Lower lobe of right lung (tissue), 2 donors: Measurements from ENCODE around the gene NOX4. TPM values are rescaled to one million over a fixed set of nuclear protein-coding genes. Genes with fewer than 3 reads are reported as not detected.
A peak's percentile ranks its signal among the peaks of the same experiment; 100 is the strongest.

Experiments
- ATAC-seq, 2 donors: fragments of 200-7000 bp; cut with Tn5 transposase; one replicate each; pipeline ENCODE4 v1.9.1; 2020 to 2022; ENCODE audit warnings: mild to moderate bottlenecking in 2 of 2, moderate library complexity in 2 of 2
- DNase-seq: peaks from one replicate; pipeline ENCODE4 v3.0.0-alpha.2; 2020
- H3K27ac ChIP-seq: fragments of 200-600 bp; one replicate; pipeline ENCODE4 v1.8.0; 2022
- H3K27me3 ChIP-seq: fragments of 200-600 bp; one replicate; pipeline ENCODE4 v1.8.0; 2022; ENCODE audit warnings: low read depth
- H3K36me3 ChIP-seq: fragments of 200-600 bp; one replicate; pipeline ENCODE4 v1.8.0; 2022; ENCODE audit warnings: mild to moderate bottlenecking
- H3K4me1 ChIP-seq: fragments of 200-600 bp; one replicate; pipeline ENCODE4 v1.8.0; 2022
- H3K4me3 ChIP-seq: fragments of 200-600 bp; one replicate; pipeline ENCODE4 v1.8.0; 2022; ENCODE audit warnings: mild to moderate bottlenecking
- H3K9me3 ChIP-seq: fragments of 200-600 bp; one replicate; pipeline ENCODE4 v1.8.0; 2022
- intact Hi-C: fragments of 100-400 bp; cut with DNase I; formaldehyde crosslinking; loops from one replicate; pipeline ENCODE4 v1.11.0; 2022
- total RNA-seq: library from RNA; stranded (reverse); fragmentation: NEBNext Ultra II Directional; extraction: Animal tissue kit (Norgen Biotek cat#: 25700); gene quantifications from one replicate; pipeline ENCODE4 v1.2.1, GENCODE V29; 2021
- TF ChIP-seq, protein P1 (sequence below): fragments of 200-600 bp; IDR thresholded peaks from one replicate; pipeline ENCODE4 v1.8.0; 2022; ENCODE audit warnings: antibody characterized with exemption, mild to moderate bottlenecking
- donor health status: DM: no; HTN: yes; CAD: no; lungs with severe emphysema.

Gene NOX4
- total RNA-seq, 1 donor from 2014 or later: 4.3 TPM

DNA sequence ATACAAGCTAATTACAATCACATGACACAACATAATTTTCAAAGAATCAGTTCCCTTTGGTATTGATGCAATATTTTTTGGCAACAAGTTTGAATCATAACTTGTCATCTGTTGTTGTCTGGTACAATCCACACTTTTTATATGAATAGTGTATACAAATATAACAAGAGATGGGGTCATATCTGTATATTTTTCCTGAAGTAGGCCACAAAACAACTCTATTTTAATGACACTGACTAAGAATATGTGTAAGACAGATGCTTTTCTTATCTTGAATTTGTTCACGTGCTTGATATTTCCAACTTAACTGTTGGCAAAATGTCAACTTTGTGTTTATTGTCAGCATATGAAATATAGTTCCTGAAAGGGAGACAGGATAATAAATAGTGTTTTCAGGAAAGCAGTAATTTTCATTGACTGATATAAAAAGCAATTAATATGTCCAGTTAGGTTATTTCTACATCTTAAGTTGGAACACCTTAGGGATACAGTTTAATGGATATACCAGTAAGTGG, 27.9 kb downstream of the NOX4 start:
- Histone ChIP-seq H3K9me3 (no peaks in the 10 kb centered on the region), H3K36me3 (no peaks in the 10 kb centered on the region), H3K4me3 (no peak overlapping the region), H3K4me1 (no peaks in the 10 kb centered on the region), H3K27ac (no peak overlapping the region), H3K27me3 (no peaks in the 10 kb centered on the region)
- TF ChIP-seq, protein P1, sequence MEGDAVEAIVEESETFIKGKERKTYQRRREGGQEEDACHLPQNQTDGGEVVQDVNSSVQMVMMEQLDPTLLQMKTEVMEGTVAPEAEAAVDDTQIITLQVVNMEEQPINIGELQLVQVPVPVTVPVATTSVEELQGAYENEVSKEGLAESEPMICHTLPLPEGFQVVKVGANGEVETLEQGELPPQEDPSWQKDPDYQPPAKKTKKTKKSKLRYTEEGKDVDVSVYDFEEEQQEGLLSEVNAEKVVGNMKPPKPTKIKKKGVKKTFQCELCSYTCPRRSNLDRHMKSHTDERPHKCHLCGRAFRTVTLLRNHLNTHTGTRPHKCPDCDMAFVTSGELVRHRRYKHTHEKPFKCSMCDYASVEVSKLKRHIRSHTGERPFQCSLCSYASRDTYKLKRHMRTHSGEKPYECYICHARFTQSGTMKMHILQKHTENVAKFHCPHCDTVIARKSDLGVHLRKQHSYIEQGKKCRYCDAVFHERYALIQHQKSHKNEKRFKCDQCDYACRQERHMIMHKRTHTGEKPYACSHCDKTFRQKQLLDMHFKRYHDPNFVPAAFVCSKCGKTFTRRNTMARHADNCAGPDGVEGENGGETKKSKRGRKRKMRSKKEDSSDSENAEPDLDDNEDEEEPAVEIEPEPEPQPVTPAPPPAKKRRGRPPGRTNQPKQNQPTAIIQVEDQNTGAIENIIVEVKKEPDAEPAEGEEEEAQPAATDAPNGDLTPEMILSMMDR: no peak
- intact Hi-C loops: no loop called here
- no peak for ATAC-seq
- no peak for DNase-seq

DNA sequence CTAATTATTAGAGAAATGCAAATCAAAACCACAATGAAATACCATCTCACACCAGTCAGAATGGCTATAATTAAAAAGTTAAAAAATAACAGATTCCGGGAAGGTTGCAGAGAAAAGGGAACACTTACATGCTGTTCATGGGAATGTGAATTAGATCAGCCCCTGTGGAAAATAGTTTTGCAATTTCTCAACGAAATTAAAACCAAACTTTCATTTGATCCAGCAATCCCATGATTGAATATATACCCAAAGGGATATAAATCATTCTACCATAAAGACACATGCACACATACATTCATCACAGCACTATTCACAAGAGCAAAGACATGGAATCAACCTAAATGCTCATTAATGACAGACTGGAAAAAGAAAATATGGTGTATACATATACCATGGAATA, 32.5 kb downstream of the NOX4 start:
- TF ChIP-seq, protein P1: no peak
- Histone ChIP-seq H3K27me3 (no peaks in the 10 kb centered on the region), H3K4me3 (no peak overlapping the region), H3K4me1 (no peaks in the 10 kb centered on the region), H3K9me3 (no peaks in the 10 kb centered on the region), H3K36me3 (no peaks in the 10 kb centered on the region), H3K27ac (no peak overlapping the region)
- no peak for DNase-seq
- no peak for ATAC-seq
- intact Hi-C loops: no loop called here

DNA sequence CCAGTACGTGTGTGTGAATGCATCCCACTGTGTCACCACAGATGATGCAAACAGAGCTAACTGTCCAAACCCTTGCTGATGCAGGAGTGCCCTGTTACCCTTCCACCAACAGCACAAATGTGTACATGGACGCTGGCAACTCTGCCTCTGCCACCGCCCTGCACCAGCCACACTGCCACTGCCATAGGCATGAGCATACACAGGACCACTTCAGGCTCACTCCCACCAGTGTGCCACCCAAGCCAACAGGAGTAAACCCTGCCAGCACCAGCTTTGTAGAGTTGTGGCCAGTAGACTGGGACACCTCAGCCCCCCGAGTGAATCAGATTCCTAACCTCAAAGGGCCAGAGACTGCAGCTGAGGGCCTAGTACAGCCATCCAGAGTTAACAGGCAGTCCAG, 34.0 kb downstream of the NOX4 start:
- no peaks in the 10 kb centered on the region for H3K36me3 ChIP-seq
- no peaks in the 10 kb centered on the region for H3K4me1 ChIP-seq
- H3K27me3 ChIP-seq: no peaks in the 10 kb centered on the region
- no peaks in the 10 kb centered on the region for H3K9me3 ChIP-seq
- intact Hi-C loops: no loop called here
- H3K27ac ChIP-seq: no peak overlapping the region
- H3K4me3 ChIP-seq: no peak overlapping the region
- no peak for DNase-seq
- TF ChIP-seq, protein P1: no peak
- peak in 1 of 2 donors; percentile 45 for ATAC-seq

DNA sequence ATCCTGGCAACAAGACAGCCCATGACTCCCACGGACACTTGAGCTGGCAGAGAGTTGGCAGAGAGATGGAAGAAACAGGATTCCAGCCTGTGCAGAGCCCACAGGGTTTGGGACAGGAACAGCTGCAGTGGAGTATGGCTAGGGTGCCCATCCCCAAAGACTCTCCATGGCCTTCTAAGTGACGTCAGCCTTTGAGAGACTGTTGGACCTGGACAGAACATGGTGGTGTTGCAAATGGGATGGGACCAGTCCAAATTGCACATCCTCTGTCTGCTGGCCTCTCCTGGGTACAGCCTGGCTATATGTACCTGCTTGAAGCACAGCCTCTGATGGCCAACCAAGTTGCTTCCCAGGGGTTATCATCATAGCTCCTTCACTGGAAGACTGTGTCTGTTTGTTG, 34.5 kb downstream of the NOX4 start:
- peak in 1 of 2 donors; percentile 13 for ATAC-seq
- H3K27ac ChIP-seq: no peak overlapping the region
- no peaks in the 10 kb centered on the region for H3K4me1 ChIP-seq
- H3K9me3 ChIP-seq: no peaks in the 10 kb centered on the region
- DNase-seq: no peak
- H3K36me3 ChIP-seq: no peaks in the 10 kb centered on the region
- TF ChIP-seq, protein P1: no peak
- intact Hi-C loops: no loop called here
- H3K27me3 ChIP-seq: no peaks in the 10 kb centered on the region
- no peak overlapping the region for H3K4me3 ChIP-seq

DNA sequence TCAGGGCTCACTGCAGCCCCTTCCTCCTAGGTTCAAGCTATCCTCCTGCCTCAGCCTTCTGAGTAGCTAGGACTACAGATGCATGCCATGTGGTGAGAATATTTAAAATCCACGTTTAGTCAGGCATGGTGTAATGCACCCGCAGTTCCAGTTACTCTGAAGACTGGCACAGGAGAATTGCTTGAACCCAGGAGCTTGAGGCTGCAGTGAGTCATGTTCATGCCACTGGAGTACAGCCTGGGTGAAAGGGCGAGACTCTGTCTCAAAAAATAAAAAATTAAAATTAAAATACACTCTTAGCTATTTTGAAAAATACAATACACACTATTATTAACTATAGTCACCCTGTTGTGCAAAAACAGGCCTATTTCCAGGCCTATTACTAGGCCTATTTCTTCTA, 38.4 kb downstream of the NOX4 start:
- Histone ChIP-seq H3K4me1 (no peaks in the 10 kb centered on the region), H3K9me3 (no peaks in the 10 kb centered on the region), H3K27ac (no peak overlapping the region), H3K36me3 (no peaks in the 10 kb centered on the region), H3K27me3 (no peaks in the 10 kb centered on the region), H3K4me3 (no peak overlapping the region)
- DNase-seq (no peak), ATAC-seq (no peak)
- intact Hi-C loops: no loop called here
- TF ChIP-seq, protein P1: no peak

DNA sequence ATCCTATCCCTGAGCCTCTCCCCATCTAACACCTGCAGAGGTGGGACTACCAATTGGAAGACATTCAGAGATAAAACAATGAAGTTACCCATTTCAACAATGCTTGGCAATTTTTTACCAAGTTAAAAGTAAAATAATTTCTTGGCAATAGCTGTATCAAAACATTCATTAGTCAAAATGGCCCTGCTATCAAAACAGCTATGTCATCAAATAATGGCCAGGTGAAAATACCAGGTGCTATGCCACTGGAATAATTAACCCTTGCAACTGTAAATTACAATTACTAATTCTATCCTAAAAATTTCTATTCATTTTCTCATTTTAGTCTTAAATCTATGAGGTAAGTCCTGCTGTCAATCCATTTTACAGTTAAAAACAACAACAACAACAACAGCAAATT, 43.3 kb downstream of the NOX4 start:
- intact Hi-C loops: no loop called here
- Histone ChIP-seq H3K4me1 (no peaks in the 10 kb centered on the region), H3K27ac (no peak overlapping the region), H3K4me3 (no peak overlapping the region), H3K27me3 (no peaks in the 10 kb centered on the region), H3K9me3 (no peaks in the 10 kb centered on the region), H3K36me3 (no peaks in the 10 kb centered on the region)
- TF ChIP-seq, protein P1: no peak
- no peak for DNase-seq
- no peak for ATAC-seq
